NOMO-1 treated with dmso at 0.1 percent for 144 hours (cell line): ENCODE results near the gene ACTR6.
"Not testable (repeated sequence)": the region's sequence is repeated elsewhere in the genome, so short reads cannot be mapped to it uniquely, and the experiment has no call there.

Experiments used
- DNase-seq: peaks from one replicate; lab custom pipeline; 2025; ENCODE audit not compliant: unreplicated experiment; lab: John Stamatoyannopoulos, UW

The ACTR6 gene

DNA sequence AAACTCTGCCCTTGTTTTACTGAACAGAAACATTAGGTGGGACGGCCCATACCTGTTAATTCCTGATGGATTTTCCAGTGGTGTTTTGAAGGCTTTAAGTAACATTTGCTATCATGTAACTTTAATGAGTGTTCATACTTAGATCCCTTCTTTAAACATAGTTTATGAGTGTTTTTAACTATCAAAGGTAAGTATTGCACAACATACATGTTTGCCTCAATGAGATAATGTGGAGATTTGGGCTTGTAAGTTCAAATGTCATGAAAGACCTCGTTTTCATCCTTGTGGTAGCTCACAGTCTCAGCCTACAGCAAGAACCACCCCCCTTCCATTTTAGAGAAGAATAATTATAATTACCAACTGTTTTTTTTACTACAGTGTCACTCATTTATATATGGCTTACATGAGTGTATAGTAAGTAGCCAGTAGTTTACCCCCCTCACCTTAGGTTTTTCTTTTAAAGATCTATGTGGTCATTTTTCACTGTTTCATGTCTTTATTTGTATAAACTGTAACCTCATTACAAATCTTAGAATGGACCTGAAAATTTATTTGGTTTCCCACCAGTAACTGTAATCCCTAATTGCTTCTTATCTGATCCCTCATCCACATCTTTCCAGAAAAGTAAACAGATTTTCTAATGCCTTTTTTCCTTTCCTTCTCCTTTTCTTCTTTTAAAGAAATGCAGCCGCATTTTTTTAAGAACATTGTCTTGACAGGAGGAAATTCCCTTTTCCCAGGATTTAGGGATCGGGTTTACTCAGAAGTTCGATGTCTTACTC, 18.9 kb downstream of the ACTR6 start:
- no peak for DNase-seq

- DNase-seq, result no peak
Measured at GRCh38 chr12:100221523-100221922, 20.9 kb downstream of the ACTR6 start.

- DNase-seq, result not testable (repeated sequence)
Measured at GRCh38 chr12:100222173-100222572, 21.6 kb downstream of the ACTR6 start.

- DNase-seq, result no peak
Measured at GRCh38 chr12:100225491-100225890, 24.9 kb downstream of the ACTR6 start.

DNA sequence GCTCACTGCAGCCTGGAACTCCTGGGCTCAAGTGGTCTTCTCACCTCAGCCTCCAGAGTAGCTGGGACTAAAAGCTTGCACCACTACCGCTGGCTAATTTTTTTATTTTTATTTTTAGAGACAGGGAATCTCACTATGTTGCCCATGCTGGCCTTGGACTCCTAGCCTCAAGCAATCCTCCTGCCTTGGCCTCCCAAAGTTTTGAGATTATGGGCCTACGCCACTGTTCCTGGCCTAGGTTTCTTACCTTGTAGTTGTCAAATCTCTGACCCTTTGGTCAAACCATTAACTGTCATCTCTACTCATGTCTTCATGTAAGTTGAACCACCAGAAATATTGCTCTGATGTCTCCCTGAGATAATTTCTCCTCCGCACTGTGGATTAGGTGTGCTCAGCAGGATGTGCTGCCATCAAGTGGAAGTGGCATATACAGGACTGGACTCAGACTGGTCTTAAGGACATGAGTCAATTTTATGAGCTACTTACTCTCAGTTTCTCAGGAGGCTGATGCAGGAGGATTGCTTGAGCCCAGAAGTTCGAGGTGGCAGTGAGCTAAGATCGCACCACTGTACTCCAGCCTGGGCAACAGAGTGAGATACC, 28.5 kb downstream of the ACTR6 start:
- DNase-seq, result no peak

DNA sequence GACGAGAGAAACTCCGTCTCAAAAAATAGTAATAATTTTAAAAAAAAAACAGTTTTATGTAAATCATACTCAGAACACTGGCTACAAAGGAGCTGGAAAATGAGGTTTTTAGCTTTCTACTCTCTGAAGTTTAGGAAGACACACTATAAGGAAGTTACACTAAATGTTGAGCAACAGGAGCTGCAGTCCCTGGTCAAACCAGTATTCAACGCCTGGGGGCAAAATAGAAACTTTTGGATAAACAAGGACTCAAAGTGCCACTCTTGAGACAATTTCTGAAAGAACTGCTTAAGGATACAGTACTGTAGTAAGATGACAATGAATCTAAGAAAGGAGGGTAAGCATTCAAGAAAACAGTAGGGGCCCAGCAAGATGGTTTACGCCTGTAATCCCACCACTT, 29.3 kb downstream of the ACTR6 start:
- DNase-seq, result peak; percentile 24

- DNase-seq, result not testable (repeated sequence)
Measured at GRCh38 chr12:100231873-100232272, 31.3 kb downstream of the ACTR6 start.

DNA sequence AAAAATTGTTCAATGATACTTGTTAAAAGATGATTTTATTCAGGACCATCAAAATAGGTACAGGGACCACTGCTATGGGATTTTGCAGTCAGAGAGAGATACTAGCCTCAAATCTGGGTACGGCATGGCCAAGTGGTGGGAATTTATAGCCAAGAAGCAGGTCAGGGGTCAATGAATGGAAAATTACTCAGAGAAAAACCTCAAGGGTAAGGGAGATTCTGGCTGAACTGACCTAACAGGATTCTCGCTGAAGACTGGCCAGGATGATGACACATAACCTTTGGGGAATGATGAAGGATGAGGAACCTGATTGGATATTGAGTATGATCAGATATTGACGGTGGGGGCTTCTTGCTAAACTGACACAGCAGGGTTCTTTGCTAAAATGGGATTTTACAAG, 33.6 kb downstream of the ACTR6 start:
- DNase-seq, result no peak

DNA sequence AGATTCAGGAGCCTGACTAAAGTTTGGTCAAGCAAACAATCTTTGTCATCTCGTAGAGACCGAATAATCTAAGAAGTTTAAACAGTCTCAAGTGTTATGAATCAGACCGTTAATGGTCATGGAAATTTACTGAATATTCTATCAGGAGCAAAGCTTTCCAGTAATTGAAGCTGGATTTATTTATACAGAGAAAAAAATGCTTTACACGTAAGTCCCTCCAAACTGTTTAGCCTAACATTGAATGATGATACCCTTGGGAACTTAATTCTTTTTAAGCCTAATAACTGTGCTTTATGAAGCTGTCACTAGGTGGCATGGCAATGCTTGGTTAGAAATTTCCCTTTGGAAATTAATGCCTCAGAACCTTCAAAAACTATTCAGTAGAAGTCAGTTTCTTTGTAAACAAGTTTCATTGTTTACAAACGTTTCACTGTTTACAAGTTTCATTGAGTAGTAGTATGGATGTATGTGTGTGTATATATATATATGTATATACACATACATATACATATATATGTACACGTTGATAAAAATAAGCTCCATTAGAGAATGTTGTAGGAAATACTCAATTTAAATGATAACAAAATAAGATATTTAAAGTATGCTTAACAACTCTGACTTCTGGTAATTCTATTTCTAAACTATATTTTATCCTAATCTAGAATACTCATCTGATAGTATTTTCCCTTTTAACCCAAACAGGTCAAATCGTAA, 34.1 kb downstream of the ACTR6 start:
- DNase-seq, result no peak

GRCh38 chr12:100238801-100239200, 38.2 kb downstream of the ACTR6 start:
- no peak for DNase-seq

DNA sequence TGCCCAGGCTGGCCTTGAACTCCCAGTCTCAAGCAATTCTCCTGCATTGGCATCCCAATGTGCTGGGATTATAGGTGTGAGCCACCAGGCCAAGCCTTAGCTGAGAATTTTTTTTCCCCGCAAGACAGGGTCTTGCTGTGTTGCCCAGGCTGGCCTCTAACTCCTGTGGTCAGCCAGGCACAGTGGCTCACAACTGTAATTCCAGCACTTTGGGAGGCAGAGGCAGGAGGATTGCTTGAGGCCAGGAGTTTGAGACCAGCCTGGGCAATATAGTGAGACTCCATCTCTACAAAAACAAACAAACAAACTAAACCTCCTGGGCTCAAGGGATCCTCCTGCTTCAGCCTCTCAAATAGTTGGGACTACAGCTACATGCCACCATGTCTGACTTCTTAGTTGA, 39.0 kb downstream of the ACTR6 start:
- no peak for DNase-seq

GRCh38 chr12:100243137-100243536, 42.5 kb downstream of the ACTR6 start:
- DNase-seq, result no peak

- no peak for DNase-seq
Measured at GRCh38 chr12:100247765-100248164, 47.1 kb downstream of the ACTR6 start.

- no peak for DNase-seq
Measured at GRCh38 chr12:100248886-100249285, 48.3 kb downstream of the ACTR6 start.

DNA sequence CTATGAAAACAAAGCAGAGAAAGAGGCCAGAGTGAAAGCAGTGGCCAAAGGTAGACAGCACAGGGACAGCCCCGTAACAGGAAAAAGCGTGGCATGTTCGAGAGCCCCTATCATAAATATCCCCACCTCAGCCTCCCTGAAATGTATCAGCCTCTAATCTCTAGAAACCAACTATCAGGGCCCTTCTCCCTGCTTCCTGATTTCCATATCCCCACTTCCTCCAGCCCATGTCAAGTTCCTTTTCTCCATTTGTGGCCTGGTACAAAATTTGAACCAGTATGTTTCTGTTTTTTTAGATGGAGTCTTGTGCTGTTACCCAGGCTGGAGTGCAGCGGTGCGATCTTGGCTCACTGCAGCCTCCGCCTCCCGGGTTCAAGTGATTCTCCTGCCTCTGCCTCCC, 49.3 kb downstream of the ACTR6 start:
- no peak for DNase-seq

GRCh38 chr12:100251917-100252316, 51.3 kb downstream of the ACTR6 start:
- no peak for DNase-seq

DNA sequence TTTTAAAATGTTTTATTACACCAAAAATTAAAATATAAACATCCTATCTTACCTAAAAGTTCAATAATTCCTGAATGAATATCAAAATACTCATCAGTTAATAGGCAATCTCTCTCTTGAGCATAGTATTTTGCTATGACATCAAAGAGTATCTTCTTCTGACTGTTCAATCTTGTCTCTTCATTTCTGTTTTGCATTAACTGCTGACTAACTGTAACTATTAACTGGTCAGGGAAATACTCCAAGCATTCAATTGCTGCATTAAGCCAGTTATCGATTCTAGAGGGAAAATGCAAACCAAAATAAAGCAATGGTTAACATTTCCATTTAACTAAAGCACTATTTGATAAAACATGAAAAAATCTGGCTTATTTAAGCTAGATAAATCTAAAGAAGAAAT, 52.8 kb downstream of the ACTR6 start:
- DNase-seq, result no peak

DNA sequence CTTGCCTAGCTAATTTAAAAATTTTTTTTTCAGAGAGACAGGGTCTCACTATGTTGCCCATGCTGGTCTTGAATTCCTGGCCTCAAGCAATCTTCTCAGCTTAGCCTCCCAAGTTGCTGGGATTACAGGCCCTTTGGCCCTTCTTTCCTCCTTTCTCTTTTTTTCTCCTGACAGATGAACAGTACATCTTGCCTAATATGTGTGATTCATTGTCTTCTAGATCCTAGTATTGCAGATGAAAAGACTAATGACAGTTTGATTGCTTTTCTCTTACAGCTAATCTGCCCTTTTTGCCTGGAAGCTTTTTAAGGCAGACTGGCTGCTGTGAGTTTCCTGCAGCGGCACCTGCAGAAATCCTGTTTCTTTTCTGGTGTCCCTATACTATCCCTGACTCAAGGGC, 54.3 kb downstream of the ACTR6 start:
- DNase-seq, result no peak

GRCh38 chr12:100258127-100258526, 57.5 kb downstream of the ACTR6 start:
- no peak for DNase-seq

GRCh38 chr12:100263131-100263530, 62.5 kb downstream of the ACTR6 start:
- DNase-seq, result no peak

GRCh38 chr12:100265107-100265506, 64.5 kb downstream of the ACTR6 start:
- DNase-seq, result not testable (repeated sequence)
